Fibroblast of lung (primary cell): Measurements from ENCODE around the gene HRC.

ENCODE experiments used
- CTCF ChIP-seq, 2 donors: IDR thresholded peaks in 1 of 2; conservative IDR thresholded peaks in 1 of 2; 1 replicate in 1 of 2; 2 replicates in 1 of 2; pipeline ENCODE4 v1.5.1; 2011 to 2012; ENCODE audit warnings: low read length in 2 of 2, control low read depth in 1 of 2, inconsistent platforms in 1 of 2, low read depth in 1 of 2, mild to moderate bottlenecking in 1 of 2
- EZH2 ChIP-seq: IDR thresholded peaks from 2 replicates; pipeline ENCODE4 v1.5.1; 2012; ENCODE audit warnings: low read length, control low read depth, mild to moderate bottlenecking; ENCODE audit errors: missing control alignments

GRCh38 chr19:49127674-49128544 lies 27.3 kb downstream of the HRC start:
- TF ChIP-seq CTCF (conservative IDR thresholded peaks at IDR 0.05 in 1 of 2, IDR thresholded peaks at IDR 0.05 in 1 of 2; ENCODE audit: low read depth in 1 of 2, low read length in 2 of 2) (peak; percentile 6 to 14), EZH2 (no peak)
